NCI-H748 (cell line): ENCODE data around the gene TIGAR.

Experiments used
- DNase-seq: peaks from one replicate; lab custom pipeline; 2025; ENCODE audit not compliant: unreplicated experiment; lab: John Stamatoyannopoulos, UW

TIGAR gene

GRCh38 chr12:4320853-4321701 is at the start of gene TIGAR:
TIGAR (plus strand) TSS chr12:4321213; CDS start chr12:4321272, 59 bp downstream.
- peak; percentile 95 for DNase-seq

DNA sequence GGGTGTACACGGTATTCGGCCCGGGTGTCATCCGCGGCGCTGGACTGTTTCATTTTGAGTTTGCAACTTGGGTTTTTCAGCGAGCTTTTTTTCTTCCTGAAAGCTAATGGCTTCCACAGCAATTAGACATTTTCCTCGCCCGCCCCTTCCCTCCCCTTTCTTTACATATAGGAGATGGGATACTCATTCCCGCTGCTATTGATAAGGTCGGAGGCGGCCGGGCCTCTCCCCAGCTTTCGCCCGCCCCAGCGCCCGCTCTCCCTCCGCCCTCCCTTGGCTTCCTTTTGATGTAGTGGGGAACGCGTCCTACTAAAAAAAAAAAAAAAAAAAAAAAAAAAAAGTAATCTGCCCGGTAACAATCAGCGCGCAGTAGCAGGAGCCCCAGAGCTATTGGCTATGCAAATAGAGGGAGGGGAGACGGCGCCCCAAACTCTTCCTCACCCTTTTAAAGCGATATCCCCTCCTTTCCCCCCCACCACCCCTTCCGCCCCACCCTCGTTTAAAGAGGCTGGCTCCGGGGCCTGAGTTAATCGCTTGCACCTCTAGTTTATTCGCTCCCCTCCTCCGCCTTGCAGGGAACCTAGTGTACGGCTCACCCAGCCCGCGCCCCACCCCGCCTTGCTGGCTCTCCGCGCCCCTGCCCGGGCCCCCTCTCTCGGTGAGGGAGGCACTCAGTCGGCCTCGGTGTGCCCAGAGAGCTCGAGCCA is 49.1 kb upstream of the TIGAR start:
- DNase-seq, result peak; percentile 27

DNA sequence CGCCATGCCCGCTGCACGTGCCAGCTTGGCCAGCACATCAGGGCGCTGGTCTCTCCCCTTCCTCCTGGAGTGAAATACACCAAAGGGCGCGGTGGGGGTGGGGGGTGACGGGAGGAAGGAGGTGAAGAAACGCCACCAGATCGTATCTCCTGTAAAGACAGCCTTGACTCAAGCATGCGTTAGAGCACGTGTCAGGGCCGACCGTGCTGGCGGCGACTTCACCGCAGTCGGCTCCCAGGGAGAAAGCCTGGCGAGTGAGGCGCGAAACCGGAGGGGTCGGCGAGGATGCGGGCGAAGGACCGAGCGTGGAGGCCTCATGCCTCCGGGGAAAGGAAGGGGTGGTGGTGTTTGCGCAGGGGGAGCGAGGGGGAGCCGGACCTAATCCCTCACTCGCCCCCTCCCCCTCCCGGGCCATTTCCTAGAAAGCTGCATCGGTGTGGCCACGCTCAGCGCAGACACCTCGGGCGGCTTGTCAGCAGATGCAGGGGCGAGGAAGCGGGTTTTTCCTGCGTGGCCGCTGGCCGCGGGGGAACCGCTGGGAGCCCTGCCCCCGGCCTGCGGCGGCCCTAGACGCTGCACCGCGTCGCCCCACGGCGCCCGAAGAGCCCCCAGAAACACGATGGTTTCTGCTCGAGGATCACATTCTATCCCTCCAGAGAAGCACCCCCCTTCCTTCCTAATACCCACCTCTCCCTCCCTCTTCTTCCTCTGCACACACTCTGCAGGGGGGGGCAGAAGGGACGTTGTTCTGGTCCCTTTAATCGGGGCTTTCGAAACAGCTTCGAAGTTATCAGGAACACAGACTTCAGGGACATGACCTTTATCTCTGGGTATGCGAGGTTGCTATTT is 48.4 kb upstream of the TIGAR start:
- peak; percentile 29 for DNase-seq

DNA sequence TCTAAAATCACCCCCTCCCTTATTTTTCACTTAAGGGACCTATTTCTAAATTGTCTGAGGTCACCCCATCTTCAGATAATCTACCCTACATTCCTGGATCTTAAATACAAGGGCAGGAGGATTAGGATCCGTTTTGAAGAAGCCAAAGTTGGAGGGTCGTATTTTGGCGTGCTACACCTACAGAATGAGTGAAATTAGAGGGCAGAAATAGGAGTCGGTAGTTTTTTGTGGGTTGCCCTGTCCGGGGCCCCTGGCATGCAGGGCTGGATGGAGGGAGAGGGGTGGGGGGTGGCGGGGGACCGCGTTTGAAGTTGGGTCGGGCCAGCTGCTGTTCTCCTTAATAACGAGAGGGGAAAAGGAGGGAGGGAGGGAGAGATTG is 47.8 kb upstream of the TIGAR start:
- no peak for DNase-seq

DNA sequence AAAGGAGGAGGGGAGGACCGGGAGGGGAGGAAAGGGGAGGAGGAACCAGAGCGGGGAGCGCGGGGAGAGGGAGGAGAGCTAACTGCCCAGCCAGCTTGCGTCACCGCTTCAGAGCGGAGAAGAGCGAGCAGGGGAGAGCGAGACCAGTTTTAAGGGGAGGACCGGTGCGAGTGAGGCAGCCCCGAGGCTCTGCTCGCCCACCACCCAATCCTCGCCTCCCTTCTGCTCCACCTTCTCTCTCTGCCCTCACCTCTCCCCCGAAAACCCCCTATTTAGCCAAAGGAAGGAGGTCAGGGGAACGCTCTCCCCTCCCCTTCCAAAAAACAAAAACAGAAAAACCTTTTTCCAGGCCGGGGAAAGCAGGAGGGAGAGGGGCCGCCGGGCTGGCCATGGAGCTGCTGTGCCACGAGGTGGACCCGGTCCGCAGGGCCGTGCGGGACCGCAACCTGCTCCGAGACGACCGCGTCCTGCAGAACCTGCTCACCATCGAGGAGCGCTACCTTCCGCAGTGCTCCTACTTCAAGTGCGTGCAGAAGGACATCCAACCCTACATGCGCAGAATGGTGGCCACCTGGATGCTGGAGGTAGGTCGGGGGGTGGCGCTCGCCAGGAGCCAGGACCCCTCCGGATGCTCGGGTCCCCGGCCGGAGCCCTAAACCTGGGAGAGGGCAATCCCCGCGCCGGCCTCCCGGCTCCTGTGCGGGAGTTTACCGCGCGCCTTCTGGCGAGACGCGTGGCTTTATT is 47.2 kb upstream of the TIGAR start, which contains the start of gene CCND2:
CCND2 (plus strand) TSS at position 111 of the 744 bp plus-strand sequence; CDS start at position 390, 279 bp downstream.
- DNase-seq, result peak; percentile 56

GRCh38 chr12:4274396-4275015 is 46.5 kb upstream of the TIGAR start:
- DNase-seq, result peak; percentile 20

- no peak for DNase-seq
Measured at GRCh38 chr12:4275016-4275869, 45.8 kb upstream of the TIGAR start.

GRCh38 chr12:4275870-4276301 is 45.1 kb upstream of the TIGAR start:
- DNase-seq, result peak; percentile 6

GRCh38 chr12:4276524-4277204 is 44.3 kb upstream of the TIGAR start:
- DNase-seq, result peak; percentile 62

DNA sequence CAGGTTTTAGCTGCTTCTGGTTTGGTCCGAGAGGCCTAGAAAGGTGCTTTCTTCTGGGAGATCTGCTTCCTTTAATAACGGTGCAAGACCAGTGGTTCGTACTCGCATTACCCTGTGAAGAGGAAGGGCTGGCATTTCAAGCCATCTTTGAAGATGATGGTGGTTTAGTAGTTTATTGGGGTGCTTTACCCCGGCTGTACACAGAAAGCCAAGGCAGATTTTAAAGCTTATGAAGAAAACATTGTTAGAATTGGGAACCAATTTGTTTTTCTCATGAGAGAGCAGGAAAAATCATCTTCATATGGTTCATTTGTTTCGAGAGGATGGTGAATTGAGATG is 43.8 kb upstream of the TIGAR start:
- no peak for DNase-seq

- no peak for DNase-seq
Measured at GRCh38 chr12:4277857-4278256, 43.2 kb upstream of the TIGAR start.

GRCh38 chr12:4278329-4279197 is 42.5 kb upstream of the TIGAR start:
- DNase-seq, result no peak

GRCh38 chr12:4279198-4279690 is 41.8 kb upstream of the TIGAR start:
- no peak for DNase-seq

- DNase-seq, result no peak
Measured at GRCh38 chr12:4280351-4281163, 40.5 kb upstream of the TIGAR start.

DNA sequence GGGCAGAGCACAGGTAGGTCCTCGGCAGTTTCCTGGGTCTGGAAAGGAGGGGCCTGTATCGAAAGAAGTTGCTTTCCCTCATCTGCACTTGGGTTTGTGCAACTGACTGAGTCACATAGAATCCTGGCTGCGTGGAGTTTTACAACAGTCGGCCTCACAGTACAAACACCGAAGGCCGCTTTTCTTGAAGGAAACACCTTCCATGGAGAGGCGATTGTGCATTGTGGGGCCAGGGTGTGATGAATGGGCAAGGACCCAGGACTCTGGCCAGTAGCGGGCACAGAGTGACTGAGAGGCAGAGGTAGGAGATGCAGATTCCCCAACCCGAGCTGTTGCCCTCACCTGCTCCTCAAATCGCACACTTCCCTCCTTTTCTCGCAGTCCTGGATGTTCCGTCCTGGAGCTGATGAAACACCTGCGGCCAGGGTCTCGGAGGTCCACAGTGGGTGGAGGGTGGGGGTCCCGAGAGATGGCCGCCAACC is 39.8 kb upstream of the TIGAR start:
- DNase-seq, result no peak

DNA sequence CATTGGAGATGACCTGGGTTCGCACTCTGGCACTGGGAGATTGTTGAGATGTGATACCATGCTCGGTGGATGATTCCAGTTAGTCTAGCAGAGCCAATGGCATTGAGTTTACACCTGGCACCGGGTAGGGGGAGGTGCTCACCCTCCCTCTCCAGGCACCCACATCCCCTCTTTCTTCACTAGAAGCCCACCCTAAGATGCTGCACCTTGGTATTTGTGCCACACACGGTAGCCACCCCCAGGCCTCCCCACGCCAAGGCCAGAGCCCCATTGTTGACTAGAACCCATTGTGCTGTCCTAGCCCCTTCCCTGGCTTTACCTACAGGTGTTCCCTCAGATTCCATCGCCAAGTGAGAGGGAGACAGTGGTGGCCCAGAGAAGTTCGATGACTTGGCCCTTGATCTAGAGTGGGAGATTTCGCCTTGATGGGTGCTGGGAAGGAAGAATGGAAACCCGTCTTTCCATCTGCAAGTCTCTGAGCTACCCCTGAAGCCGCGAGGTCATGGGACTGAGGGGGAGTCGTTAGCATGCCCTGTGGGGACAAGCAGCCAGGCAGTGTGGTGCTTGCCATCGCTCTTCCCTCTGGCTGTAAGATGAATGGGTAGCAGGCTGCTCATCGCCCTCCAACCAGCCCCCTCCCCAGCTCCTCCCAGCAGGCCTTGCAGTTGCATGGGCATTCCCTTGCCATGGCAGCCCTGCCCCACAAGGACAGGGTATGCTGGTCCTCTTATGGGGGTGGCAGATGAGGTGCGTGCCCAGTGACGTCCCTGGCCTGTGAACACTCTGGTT is 38.7 kb upstream of the TIGAR start:
- DNase-seq, result no peak
